GM18505 (cell line): ENCODE results near the gene GDPD4.

ENCODE experiments used
- ATAC-seq: cut with Tn5 transposase; IDR thresholded peaks from one replicate; pipeline ENCODE4 v1.9.1; 2021; ENCODE audit not compliant: unreplicated experiment
- POLR2A ChIP-seq: IDR thresholded peaks from 4 replicates; pipeline ENCODE4 v1.6.1; 2011; ENCODE audit warnings: borderline replicate concordance; ENCODE audit not compliant: insufficient read depth, insufficient read length; ENCODE audit errors: extremely low read depth

The GDPD4 gene

DNA sequence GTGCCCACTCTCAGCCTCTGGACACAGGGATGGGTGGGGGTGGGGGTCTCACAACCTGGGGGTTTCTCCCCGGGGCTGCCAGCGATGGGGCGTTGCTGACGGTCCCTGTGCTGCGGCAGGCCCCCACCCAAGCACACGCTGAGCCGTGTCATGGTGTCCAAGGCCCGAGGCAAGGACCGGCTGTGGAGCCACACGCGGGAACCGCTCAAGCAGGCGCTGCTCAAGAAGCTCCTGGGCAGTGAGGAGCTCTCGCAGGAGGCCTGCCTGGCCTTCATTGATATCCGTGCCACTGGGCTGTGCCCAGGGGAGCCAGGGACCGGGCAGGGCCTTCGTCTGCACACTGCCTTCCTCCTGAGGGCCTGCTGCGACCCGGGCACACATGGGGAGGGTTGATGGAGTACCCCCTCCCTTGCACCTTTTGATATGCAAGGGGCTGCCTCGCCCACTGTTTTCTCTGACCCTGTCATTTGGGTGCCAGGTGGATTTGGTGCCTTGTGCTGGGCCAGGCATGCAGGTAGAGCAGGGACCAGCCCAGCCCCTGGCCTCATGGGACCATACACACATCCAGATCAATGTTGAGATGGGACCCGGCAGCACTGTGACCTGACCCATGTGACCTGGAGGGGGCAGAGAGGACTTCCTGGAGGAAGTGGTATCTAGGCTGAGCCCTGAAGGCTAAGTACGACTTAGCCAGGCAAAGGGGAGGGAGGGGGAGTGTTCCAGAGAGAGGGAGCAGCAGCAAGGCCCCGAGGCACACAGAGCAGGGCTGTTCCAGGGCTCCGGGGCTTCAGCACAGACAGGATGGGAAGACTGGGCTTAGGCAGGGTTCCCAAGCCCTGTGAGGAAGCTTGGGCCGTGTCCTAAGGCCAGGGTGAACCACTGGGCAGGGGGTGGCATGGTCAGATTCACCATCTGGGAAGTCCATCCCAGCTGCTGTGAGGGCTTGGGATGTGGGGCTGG, 98.3 kb downstream of the GDPD4 start:
- no peak for ATAC-seq
- TF ChIP-seq POLR2A, result no peak

DNA sequence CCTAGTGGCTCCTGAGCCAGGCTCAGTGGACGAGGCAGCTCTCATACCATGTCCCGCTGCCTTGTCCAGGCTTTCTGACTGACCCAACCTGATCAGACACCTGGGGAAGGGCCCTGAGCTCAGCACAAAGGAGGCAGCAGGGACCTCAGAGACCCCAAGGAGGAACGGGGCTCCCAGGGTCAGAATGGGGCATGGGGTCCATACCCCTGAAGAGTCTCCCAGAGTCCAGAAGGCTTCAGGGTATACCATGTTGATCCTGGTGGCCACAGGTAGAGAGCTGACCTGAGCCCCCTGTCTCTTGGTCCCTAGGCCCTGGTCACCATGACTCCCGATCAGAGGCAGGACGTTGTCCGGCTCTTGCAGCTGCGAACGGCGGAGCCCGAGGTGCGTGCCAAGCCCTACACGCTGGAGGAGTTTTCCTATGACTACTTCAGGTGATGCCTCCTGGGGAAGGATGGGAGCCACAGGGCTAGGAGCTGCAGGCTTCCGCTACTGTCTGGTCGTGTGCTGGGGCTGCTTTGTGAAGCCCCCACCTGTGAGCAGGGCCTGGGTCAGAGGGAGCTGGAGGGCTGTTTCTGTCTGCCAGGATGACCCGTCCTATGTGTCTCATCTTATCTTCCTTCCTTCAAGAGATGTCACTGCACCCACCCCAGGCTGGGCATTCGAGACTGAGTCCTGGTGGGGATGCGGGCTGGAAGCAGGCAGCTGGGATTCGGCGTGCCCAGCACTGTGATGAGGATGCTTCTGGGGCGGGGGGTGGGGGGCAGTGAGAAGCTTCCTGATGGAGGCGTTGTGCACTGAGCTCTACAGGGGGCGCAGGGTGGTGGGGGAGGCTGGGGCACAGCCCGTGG, 99.3 kb downstream of the GDPD4 start:
- no peak for TF ChIP-seq POLR2A
- no peak for ATAC-seq

DNA sequence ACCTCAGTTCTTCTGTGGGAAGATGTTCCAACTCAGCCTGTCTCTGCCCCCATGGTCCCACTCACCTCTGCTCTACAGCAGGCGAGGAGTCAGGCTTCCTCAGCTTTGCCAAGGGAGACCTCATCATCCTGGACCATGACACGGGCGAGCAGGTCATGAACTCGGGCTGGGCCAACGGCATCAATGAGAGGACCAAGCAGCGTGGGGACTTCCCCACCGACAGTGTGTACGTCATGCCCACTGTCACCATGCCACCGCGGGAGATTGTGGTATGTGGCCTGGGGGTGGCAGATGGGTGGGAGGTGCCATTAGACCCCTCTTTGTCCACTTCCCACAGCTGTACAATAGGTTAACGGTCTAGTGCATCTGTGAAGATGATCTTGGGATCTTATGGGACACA, 100.1 kb downstream of the GDPD4 start:
- no peak for ATAC-seq
- TF ChIP-seq POLR2A, result no peak

DNA sequence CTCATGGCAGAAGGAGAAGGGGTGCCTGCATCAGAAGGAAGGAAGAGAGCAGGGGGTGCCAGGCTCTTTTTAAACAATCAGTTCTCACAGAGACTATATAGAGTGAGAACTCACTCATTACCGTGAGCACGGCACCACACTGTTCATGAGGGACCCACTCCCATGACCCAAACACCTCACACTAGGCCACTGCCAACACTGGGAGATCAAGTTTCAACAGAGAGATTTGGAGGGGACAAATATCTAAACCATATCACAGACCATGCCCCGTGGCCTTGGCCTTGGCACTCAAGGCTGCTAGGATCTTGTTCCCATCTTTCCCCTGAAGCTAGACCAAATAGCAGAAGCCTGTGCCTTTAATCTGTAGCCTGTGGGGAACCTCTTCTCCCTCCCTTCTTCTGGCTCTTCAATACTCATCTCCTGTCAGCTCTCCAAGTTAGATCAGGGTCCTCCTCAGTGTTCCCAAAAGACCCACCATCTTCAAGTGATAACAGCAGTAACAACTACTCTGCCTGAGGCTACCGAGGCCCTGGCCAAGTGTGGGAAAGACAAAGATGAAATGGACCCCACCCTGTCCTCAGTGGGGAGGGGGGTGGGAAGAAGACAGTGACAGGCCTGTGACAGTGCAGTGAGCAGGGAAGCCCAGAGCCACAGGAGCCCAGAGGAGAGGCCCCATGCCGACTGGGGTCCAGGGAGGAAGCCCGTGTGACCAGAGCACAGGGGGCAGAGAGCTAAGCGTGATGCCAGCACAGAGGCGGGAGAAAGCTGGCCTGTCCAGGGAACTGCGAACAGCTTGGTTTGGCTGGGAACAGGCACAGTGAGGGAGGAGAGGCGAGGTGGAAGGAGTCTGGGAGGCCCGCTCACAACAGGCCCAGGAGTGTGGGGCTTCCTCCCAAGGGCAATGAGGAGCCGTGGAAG, 100.9 kb downstream of the GDPD4 start:
- no peak for TF ChIP-seq POLR2A

DNA sequence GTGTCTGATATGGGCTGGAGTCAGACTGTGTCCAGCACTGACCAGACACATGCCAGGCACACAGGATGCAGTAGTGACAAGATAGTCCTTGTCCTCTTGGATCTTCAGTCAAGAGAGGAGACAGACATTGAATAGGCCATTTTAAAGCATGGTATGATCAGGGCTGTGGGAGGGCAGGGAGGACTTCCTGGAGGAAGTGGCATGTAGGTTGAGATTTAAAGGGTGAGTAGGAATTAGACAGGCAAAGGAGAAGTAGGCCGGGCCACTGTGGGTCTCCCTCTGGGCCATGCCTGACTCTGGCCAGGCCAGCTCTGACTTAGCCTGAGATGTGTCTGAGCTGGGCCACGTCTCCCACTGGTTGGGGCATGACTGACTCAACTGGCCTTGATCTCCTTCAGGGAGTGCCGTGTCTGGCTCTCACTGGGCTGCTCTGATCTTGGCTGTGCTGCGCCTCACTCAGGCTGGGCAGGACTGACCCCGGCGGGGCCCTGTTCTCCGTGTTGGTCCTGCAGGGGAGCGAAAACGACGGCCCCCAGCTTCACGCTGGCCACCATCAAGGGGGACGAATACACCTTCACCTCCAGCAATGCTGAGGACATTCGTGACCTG, 102.2 kb downstream of the GDPD4 start:
- no peak for TF ChIP-seq POLR2A
- ATAC-seq, result no peak

More for the DNA sequence above, 100.9 kb downstream of the GDPD4 start:
- no peak for ATAC-seq

DNA sequence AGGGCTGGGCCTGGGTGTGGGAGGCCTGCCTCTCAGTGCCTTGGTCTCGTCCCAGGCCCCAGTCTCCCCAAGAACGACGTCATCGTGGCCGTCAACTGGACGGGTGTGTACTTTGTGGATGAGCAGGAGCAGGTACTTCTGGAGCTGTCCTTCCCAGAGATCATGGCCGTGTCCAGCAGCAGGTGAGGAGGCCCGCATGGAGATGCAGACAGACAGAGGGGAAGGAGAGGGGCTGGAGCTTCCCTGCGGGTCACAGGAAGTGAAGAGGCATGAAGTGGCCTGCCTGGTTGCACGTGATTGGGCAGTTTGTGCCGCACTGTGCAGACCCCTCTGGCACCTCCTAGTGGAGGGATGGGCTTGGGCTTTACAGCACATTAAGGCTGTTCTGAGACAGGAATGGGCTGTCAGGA, 103.0 kb downstream of the GDPD4 start:
- ATAC-seq, result no peak
- TF ChIP-seq POLR2A, result no peak

DNA sequence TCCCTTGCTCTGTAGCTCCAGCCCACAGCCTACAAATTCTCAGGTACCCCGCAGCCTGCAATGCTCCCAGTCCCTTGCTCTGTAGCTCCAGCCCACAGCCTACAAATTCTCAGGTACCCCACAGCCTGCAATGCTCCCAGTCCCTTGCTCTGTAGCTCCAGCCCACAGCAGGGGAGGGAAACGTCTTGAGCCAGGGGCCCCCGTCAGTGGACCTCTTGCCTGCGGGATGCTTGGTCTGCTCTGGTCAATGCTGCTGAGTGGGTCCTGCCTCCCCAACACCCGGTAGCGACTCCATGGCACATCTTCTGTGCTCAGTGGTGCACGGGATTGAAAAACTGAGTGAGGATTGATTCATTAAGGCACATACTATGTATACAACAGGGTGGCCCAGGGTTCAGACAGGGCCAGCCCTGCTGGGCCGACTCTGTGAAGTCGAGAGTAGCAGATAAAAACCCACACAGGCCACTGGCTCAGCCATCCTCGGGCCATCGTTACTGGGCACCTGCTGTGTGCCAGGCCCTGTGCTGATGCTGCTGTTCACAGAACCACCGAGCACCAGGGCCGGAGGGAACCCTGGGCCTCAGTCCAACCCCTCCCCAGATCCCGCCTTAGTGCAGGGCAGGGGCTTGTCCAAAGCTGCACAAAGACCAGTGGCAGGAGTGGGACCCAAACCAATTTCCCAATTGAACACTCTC, 103.7 kb downstream of the GDPD4 start:
- no peak for ATAC-seq
- TF ChIP-seq POLR2A, result no peak

DNA sequence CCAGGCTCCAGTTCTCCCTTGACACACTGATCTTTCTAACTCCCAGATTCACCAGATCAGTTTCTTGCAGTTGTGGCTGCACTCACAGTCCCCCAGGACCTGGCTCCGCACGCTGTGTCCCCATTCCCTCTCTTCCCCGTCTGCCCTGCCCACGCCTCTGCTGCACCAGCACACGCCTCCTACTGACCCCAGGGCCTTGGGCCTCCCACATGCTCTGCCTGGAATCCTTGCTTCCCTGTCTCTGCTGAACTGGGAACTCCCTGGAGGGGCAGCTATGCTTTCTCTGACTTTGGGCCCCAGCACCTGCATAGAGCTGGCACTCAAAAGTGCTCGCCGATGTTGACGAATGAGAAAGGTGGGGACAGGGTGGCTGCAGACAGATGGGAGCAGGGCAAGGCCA, 104.5 kb downstream of the GDPD4 start:
- no peak for ATAC-seq
- TF ChIP-seq POLR2A, result no peak

DNA sequence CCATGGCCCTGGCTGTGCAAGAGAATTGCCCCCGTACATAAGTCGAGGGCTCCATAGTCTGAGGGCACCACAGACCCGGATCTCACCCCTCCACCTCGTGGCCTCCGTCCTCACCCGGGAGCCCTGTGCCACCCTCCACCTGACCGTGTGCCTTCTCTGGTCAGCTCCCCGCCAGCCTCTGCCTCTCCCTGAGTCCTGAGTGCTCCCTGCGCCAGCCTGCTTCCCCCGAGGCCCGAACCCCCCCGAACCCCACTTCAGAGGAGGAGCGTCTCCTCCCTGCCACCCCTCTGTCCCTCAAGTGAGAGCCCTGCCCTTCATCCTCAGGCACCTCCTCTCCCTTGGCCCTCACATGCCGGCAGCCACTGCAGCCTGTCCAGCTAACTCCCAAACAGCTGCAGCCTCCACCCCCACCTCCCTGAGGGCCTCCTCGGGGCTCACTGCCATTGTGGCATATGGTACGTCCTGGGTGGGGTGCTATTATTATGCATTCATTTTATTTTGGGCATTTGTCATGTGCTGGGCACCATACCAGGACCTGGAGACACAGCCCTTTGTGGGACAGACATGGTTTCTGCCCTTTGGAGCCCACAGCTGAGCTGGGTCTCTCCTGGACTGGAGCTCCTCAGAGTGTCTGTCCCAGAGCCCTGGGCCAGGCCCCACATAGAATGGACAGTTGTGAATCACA, 106.3 kb downstream of the GDPD4 start:
- no peak for ATAC-seq
- no peak for TF ChIP-seq POLR2A

DNA sequence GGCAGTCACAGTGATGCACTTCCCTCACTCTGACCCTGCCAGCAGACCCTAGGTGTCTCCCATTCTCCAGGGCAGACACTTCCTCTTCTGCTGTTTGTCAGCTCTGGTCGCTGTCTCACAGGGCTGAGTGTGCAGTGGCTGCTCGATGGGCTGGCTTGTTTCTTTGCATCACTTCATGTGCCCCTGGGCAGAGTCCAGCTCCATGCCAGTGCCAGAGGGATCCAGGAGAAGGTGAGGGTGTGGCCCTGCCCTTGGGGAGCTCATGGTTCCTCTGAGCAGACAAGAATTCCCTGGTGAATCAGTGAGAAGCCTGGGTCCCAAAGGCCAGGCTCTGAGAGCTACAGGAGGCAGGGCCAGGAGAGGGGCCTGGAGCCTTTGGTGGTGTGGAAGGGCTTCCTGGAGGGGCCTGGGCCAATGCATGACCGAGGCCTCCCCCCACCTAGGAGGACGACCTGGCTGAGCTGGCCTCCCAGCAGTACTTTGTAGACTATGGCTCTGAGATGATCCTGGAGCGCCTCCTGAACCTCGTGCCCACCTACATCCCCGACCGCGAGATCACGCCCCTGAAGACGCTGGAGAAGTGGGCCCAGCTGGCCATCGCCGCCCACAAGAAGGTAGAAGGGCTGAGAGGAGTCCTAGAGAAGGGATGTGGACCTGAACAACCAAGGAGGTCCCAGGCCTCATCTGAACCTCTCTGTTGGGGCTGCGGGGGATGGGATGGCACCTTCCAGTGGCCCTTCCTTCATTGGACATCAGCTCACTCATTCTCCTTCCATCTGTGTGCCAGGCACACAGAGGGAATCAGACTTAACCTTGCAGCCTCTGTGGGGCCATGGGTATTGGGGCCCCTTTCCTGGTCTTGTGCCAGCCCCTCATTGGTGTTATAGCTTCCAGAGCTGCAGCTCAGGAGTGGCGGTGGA, 107.3 kb downstream of the GDPD4 start:
- no peak for ATAC-seq
- no peak for TF ChIP-seq POLR2A
